ES-I3 (cell line): ENCODE measurements around the gene ASXL1.
"Not testable (repeated sequence)": the region's sequence is repeated elsewhere in the genome, so short reads cannot be mapped to it uniquely, and the experiment has no call there.

Source experiments
- H3K36me3 ChIP-seq: 2 replicates; pipeline ENCODE4 v1.6.1; 2013; ENCODE audit warnings: mild to moderate bottlenecking, low read length, control low read depth, moderate library complexity; ENCODE audit not compliant: insufficient read depth
- H3K4me1 ChIP-seq: 2 replicates; pipeline ENCODE4 v1.6.1; 2013; ENCODE audit warnings: mild to moderate bottlenecking, control low read depth, low read length; ENCODE audit not compliant: insufficient read depth
- H3K9ac ChIP-seq: 2 replicates; pipeline ENCODE4 v1.6.1; 2013; ENCODE audit warnings: low read depth, mild to moderate bottlenecking, low read length, moderate library complexity
- H3K9me3 ChIP-seq: 2 replicates; pipeline ENCODE4 v1.6.1; 2013; ENCODE audit warnings: mild to moderate bottlenecking, low read length, moderate library complexity; ENCODE audit not compliant: control insufficient read depth, insufficient read depth

ASXL1 gene

DNA sequence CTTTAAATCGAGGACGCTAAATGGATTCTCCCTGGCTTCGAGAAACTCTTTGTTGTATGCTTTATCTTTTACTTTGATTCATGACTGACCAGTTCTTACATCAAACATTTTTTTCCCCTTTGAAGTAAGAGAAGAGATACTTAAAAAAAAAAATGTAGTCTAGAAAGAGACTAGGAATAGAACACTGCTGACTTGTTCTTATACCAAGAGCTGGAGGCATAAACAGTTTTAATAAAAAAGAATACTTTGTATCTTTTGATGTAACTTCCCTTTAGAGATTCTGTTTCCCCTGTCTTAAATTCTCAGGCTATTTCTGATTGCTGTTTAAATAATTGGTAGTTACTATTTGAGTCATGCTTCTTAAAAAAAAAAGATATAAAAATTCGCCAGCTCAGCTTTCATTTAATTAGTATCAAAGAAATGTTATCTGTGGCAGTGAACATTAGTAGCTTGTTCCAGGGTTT, 4.8 kb downstream of the ASXL1 start:
- Histone ChIP-seq H3K9me3 (no peaks in the 10 kb centered on the region), H3K4me1 (0 out of 2 replicates have a peak, but pooled peaks cover 3% of the 10 kb centered on the region), H3K36me3 (no peaks in the 10 kb centered on the region), H3K9ac (no peak overlapping the region)

DNA sequence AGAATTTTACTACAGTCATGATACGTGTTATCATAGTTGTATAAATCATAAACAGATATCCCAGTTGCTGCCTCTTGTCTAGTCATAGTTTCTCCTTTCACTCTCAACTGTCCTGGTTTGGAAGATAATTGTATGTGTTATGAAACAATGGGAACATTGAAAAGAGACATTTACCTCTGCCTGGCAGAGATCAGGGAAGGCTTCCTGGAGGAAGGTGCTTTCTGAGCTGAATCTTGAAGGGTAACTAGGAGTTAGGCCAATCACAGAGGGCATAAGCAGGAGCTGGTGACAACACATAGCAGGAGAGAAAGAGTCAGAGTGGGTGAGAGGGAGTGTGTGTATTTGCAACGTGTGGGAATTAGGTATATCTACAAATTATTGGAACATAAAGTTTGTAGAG, 5.4 kb downstream of the ASXL1 start:
- no peak overlapping the region for H3K9ac ChIP-seq
- 0 out of 2 replicates have a peak, but pooled peaks cover 3% of the 10 kb centered on the region for H3K4me1 ChIP-seq
- no peaks in the 10 kb centered on the region for H3K9me3 ChIP-seq
- no peaks in the 10 kb centered on the region for H3K36me3 ChIP-seq

DNA sequence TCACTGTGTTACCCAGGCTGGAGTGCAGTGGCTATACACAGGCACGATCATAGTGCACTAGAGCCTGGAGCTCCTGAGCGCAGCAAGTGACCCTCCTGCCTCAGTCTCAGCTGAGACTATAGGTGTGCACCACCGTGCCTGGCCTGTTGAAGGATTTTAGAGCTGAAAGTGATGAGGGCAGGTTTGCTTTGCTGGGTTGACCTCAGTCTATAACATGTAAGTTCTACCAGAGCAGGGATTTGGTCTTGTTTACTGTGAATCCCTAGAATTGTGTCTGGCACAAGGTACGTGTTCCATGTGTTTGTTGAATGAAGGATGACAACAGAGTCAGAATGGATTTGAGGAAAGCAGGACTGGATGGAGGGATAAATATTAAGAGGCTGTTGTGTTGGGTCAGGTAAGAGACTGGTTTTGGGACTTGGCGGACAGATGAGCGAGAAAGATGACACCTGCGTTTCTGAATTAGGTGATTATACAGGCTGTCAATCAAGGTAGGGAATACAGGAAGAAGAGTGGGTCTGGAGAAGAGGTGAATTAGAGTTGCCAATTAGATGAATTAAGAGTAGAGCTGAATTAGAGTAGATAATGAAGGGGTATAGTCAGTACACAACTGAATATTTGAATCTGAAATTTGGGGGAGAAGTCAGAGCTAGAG, 6.5 kb downstream of the ASXL1 start:
- Histone ChIP-seq H3K36me3 (no peaks in the 10 kb centered on the region), H3K4me1 (peaks cover 3% of the 10 kb centered on the region; the same call in 1 of the 2 replicates), H3K9me3 (no peaks in the 10 kb centered on the region), H3K9ac (no peak overlapping the region)

DNA sequence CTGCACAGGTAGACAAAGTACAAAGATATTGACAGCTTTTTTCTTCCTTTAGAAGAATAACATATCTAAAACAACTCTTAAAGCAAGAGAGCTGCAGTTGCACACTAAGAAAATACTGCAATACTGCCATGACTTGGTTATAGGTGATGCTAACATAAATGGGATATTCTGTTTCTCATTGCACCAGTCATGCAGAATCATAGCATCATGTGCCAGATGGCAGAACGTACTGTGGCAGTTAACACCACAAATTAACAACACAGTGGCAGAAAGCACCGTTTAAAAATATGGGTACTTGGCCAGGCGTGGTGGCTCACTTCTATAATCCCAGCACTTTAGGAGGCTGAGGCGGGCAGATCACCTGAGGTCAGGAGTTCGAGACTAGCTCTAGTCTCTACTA, 7.4 kb downstream of the ASXL1 start:
- H3K4me1 ChIP-seq = peaks cover 3% of the 10 kb centered on the region; the same call in 1 of the 2 replicates
- no peak overlapping the region for H3K9ac ChIP-seq
- H3K9me3 ChIP-seq = no peaks in the 10 kb centered on the region
- H3K36me3 ChIP-seq = no peaks in the 10 kb centered on the region

DNA sequence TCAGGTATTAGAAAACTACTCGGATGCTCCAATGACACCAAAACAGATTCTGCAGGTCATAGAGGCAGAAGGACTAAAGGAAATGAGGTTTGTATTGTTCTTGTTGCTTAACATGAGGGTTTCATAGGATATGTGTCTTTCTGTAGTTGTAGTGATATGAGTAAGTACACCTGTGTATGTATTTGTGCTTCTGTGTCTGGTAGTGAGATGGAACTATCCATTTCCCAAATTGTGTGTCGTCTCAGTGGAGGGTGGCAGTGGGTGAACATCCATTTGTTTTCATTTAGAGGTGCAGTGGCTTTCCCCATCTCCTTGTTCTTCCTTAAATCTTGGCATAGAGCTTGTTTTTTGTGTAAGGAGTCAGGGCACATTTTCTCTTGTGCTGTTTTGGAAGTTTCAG, 8.2 kb downstream of the ASXL1 start:
- H3K36me3 ChIP-seq = no peaks in the 10 kb centered on the region
- H3K4me1 ChIP-seq = peaks cover 3% of the 10 kb centered on the region; the same call in 1 of the 2 replicates
- H3K9ac ChIP-seq = no peak overlapping the region
- no peaks in the 10 kb centered on the region for H3K9me3 ChIP-seq

DNA sequence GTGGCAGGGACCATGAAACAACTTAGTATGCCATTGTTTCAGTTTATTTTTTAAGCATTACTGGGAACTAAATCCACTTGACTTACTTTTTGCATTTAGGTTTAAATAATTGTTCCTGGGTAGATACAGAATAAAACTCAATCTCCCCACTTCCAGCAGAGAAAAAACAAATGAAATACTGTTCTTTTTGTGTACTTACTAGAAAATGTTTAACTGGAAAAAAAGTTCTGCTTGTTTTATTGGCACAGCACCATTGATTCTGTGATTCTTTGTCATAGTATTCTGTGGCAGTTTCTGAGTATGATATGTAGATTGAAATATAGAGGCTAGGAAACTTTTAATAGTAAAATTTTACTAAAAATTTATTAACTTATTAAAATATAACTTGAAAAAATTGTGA, 10.2 kb downstream of the ASXL1 start:
- Histone ChIP-seq H3K9me3 (no peaks in the 10 kb centered on the region), H3K36me3 (no peaks in the 10 kb centered on the region), H3K9ac (no peak overlapping the region), H3K4me1 (peaks cover 3% of the 10 kb centered on the region; the same call in 1 of the 2 replicates)

DNA sequence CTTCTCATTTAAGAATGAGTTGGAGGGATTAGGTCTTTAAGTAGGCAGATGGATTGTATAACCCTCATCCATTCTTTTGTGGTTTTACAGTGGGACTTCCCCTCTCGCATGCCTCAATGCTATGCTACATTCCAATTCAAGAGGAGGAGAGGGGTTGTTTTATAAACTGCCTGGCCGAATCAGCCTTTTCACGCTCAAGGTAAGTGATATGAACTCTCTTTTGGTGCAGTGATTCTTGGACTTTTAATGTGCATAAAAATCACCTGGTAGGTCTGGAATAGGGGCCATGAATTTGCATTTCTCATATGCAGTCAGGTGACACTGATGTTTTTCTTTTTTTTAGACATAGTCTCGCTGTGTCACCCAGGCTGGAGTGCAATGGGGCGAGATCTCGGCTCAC, 10.8 kb downstream of the ASXL1 start:
- no peaks in the 10 kb centered on the region for H3K9me3 ChIP-seq
- H3K4me1 ChIP-seq = peaks cover 3% of the 10 kb centered on the region; the same call in 1 of the 2 replicates
- no peak overlapping the region for H3K9ac ChIP-seq
- no peaks in the 10 kb centered on the region for H3K36me3 ChIP-seq

DNA sequence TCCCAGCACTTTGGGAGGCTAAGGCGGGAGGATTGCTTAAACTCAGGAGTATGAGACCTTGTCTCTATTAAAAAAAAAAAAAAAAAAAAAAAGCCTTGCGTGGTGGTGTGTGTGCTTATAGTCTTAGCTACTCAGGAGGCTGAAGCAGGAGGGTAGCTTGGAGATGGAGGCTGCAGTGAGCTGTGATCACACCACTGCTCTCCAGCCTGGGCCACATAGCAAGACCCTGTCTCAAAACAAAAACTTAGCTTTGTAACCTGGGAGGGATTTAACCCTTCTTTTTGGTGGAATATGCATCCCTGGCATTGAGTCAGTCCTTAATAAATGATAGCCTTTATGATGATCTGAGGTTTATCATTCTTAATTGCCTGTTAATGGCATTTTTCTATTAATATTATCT, 12.8 kb downstream of the ASXL1 start:
- Histone ChIP-seq H3K9me3 (no peaks in the 10 kb centered on the region), H3K4me1 (peaks cover 3% of the 10 kb centered on the region; the same call in 1 of the 2 replicates), H3K9ac (no peak overlapping the region), H3K36me3 (no peaks in the 10 kb centered on the region)

DNA sequence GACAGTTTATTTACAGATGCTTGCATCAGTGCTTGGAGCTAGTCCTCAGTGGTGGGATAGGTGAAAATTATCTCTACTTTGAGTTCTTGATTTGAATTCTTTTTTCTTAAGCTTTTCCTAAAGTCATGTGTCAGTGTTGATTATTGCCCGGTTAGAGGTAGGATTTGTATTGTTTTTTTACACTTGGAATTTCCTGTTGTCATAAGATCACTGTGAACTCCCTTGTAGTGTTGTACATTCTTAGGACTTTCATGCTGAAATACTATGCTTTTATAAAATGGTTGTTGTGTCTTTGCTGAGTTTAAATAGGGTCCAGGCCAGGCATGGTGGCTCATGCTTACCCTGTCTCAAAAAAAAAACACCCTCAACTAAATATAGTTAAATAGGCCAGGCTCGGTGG, 20.3 kb downstream of the ASXL1 start:
- no peaks in the 10 kb centered on the region for H3K9me3 ChIP-seq
- H3K4me1 ChIP-seq = no peaks in the 10 kb centered on the region
- H3K36me3 ChIP-seq = no peaks in the 10 kb centered on the region
- H3K9ac ChIP-seq = no peak overlapping the region

DNA sequence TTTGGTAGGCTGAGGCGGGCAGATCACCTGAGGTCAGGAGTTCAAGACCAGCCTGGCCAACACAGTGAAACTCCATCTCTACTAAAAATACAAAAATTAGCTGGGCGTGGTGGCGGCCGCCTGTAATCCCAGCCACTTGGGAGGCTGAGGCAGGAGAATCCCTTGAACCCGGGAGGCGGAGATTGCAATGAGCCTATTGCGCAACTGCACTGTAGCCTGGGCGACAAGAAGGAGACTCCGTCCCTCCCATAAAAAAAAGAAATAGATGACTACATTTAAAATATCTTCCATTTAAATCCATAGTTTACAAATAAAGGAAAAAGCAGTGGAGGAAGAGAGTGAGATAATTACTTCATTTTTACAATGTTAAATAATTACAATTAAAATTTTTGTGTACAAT, 21.9 kb downstream of the ASXL1 start:
- not testable (repeated sequence) for H3K9me3 ChIP-seq, H3K36me3 ChIP-seq, H3K4me1 ChIP-seq, H3K9ac ChIP-seq

DNA sequence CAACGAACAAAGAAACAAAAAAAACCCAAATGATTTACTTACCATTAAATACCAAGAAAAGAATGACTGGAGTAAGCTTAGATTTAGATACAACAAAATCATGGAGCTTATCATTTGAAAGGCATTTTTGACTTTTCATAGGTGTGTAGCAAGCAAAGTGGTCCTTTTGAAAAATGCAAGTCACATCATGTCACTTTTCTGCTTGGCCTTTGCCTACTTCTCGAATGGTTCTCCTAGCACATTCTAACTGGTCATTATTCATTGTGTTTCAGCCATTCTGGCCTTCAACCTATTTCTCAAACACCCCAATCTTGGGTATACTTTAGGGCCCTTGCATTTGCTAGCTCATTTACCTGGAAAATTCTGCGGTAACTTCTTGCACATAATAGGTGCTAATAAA, 22.6 kb downstream of the ASXL1 start:
- Histone ChIP-seq H3K36me3 (no peaks in the 10 kb centered on the region), H3K9me3 (no peaks in the 10 kb centered on the region), H3K9ac (no peak overlapping the region), H3K4me1 (no peaks in the 10 kb centered on the region)

DNA sequence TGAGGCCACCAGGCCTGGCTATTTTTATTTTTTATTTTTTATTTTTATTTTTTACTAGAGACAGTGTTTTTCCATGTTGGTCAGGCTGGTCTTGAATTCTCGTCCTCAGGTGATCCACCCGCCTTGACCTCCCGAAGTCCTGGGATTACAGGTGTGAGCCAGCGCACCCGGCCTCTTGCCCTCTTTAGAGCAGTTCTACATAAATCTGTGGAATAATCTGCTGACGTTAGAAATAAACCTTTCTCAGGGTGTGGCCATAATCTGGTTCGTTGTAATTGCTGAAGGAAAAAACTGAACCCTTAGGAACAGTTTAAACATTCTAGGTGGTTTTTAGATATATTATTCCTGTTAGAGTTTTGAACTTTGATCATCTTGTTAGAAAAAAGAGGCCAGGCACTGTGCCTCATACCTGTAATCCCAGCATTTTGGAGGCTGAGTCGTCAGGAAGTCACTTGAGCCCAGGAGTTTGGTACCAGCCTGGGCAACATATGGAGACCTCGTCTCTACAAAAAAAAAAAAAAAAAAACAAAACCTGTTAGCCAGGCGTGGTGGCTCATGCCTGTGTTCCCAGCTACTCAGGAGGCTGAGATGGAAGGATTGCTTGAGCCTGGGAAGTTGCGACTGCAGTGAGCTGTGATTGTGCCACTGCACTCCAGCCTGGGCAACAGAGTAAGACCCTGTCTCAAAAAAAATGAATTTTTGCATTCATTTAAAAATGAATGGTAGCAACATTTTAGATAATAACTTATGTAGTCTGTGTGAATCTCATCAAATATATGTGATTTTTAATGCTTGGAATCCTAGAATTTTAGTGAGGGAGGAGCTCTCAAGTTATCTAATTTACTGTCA, 24.2 kb downstream of the ASXL1 start:
- Histone ChIP-seq H3K9me3 (no peaks in the 10 kb centered on the region), H3K4me1 (no peaks in the 10 kb centered on the region), H3K36me3 (no peaks in the 10 kb centered on the region), H3K9ac (no peak overlapping the region)

DNA sequence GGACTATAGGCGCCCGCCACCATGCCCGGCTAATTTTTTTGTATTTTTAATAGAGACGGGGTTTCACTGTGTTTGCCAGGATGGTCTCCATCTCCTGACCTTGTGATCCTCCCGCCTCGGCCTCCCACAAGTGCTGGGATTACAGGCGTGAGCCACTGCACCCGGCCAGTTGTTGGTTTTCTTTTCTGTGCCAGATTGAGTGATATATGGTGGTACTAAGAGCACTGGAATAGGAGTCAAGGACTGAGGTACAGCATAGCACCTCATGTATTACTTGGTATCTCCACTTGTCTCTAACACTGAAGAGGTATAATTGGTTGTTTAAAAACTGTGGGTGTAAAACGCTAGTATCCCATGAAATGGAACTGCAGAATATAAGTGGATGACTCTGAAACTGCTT, 25.3 kb downstream of the ASXL1 start:
- H3K9ac ChIP-seq, H3K36me3 ChIP-seq, H3K9me3 ChIP-seq, H3K4me1 ChIP-seq: not testable (repeated sequence)

DNA sequence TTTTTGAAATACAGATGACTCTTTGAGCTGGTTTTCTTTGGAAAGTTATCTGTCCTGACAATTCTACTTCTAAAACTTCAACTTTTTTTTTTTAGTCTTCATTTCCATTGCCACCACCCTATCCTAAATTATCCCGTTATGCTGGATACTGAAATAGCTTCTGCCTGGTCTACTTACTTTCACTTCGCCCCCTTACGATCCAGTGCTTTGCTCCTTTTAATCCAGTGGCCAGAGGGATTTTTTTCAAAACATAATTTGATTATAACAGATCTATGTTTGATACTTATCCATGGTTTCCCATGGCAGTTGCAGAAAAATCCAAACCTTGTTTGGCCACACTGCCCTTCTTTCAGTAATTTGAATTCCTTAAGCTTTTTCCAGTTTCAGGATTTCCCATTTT, 27.4 kb downstream of the ASXL1 start:
- Histone ChIP-seq H3K36me3 (no peaks in the 10 kb centered on the region), H3K9me3 (no peaks in the 10 kb centered on the region), H3K4me1 (no peaks in the 10 kb centered on the region), H3K9ac (no peak overlapping the region)

DNA sequence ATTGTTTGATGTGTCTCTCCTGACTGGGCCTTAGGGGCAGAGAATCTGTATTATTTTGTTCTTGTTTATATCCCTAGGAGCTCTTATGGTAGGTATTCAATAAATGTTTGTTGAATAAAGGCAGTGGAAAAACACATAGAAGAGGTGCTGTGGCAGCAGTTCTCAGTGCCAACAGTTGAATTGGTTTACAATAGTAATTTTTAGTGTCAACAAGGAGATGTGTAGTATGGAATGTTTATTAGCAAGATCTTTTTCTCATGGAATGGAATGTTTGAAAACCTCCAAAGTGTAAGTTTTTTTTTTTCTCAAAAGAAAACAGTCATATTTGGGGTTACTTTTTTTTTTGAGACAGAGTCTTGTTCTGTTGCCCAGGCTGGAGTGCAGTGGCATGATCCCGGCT, 28.0 kb downstream of the ASXL1 start:
- no peaks in the 10 kb centered on the region for H3K4me1 ChIP-seq
- H3K9me3 ChIP-seq = no peaks in the 10 kb centered on the region
- H3K9ac ChIP-seq = no peak overlapping the region
- H3K36me3 ChIP-seq = no peaks in the 10 kb centered on the region
